IPS-11a (cell line): Measurements from ENCODE around the gene MTMR12.
"Not testable (repeated sequence)": the region's sequence is repeated elsewhere in the genome, so short reads cannot be mapped to it uniquely, and the experiment has no call there.

Experiments
- H3K4me3 ChIP-seq: one replicate; pipeline ENCODE4 v1.5.1; 2013; ENCODE audit warnings: low read depth, low read length, control low read depth

MTMR12 gene

DNA sequence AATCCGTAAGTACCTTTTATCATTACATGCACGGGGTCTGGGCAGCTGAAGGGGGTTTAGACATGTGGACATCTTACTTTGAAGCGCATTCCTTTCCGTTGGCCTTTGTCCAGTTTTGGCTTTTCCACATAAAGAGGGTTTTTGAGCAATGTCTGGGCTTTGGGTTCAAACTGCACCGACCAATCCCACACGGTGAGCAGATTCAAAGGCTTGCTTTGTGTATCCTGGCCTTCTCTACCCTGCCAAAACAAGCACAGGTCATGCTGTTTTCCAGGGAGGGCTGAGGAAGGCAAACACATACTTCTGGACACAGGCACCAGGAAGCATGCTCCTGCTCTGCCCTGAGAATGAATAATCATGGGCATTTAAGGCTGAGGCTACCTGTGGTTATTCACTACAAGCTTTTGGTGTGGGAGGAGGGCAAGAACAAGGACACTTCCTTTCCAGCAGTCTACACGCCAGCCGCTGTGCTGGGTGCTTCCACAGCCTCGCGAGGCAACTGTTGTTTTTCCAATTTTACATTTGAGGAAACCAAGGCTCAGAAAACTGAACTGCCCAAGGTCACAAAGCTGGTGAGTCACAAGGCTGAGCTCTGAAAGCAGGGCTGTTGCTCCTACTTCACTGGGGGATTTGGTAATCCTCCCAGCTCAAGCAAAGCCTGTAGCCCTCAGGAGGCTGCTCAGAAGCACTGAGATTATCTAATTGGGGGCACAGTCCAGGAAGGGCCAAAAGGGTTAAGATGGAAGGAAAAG is 78.9 kb downstream of the MTMR12 start:
- no peak overlapping the region for H3K4me3 ChIP-seq

GRCh38 chr5:32233220-32233695 is 79.5 kb downstream of the MTMR12 start:
- H3K4me3 ChIP-seq = no peak overlapping the region

- H3K4me3 ChIP-seq = no peak overlapping the region
These were observed 80.1 kb downstream of the MTMR12 start for GRCh38 chr5:32232441-32233219.

DNA sequence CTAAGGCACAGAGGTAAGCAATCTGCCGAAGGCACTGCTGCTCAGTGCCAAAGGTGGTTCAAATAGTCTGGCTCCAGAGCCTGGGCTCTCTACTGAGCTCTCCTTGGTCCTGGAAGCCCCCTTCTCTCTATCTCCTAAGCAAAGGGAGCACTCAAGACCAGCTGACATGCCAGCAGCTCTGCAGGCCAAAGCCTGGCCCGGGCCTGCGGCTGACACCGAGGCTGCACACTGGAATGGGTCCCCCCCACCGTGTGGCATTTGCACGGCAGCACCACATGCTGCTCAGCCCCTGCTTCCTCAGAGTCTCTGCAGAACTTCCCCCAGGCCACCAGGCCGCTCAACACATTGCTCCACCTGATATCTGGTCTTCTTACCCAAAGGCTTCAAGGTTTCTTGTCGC is 80.8 kb downstream of the MTMR12 start:
- H3K4me3 ChIP-seq = no peak overlapping the region

GRCh38 chr5:32231241-32231640 is 81.5 kb downstream of the MTMR12 start:
- no peak overlapping the region for H3K4me3 ChIP-seq

DNA sequence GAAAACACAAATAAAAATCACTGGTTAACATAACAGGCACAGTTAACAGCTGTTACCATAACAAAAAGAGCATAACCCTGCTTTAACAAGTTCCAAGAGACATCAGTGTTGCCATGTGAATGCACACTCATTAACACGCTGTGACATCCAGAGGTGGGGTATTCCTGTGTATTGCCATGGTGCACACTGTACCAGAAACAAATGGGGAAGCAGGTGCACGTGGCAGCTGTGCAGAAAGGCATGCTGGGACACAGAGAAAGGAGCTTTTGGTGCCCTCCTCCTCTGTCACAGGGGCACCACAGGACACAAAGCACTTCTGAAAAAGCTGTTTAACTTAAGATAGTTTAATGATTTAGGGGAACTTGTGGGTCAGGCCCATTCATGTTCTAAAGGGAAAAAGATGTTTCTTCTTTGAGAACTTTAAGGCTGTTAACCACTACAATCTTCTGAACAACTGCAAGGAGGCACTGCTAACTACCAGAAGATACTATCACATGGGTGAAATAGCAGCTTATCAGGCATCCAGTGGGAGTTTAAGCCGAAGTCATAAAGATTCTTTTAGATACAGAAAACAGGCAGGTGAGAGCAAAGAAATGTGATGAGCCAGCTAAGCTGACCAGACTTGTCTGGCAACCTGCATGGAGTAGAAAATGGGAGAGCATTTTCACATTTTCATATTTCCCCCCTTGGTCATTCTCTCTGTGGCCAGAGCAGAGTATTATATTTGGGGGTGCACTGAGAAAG is 82.2 kb downstream of the MTMR12 start:
- H3K4me3 ChIP-seq = no peak overlapping the region

DNA sequence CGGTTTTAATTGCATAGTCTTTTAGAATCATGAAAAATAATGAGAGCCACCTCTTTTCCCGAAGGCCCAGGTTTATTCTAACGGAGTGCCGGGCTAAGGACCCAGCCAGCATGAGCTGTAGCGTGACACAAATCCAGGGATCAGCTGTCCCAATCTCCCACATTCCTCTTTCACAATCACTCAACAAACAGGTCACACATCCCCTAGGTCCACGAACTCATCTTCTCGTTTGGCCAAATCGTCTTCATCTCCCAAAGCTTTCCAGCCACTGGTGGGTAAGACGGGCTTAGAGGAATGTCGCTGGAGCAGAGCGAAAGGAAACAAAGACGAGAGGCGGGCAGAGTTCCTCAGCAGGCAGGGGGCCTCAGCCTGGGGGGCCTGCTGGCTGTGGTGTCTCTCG is 83.2 kb downstream of the MTMR12 start:
- no peak overlapping the region for H3K4me3 ChIP-seq

DNA sequence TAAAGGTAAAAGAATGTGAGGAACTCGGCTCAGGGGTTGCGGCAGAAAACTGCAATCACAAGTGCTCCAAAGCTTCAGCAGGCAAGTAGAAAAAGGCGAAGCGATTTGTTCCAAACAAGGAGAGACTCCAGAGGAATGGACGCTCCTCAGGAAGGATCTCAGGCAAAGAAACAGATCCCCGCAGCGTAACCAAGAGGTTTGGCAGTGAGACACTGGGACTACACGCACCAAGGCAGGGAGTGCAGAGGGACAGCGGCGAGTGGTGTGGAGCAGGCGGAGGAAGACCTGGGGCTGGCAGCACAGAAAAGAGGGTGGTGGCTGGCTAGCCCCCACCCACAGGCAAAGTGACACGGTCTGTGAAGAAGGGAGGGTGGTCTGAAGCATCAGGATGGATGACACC is 83.9 kb downstream of the MTMR12 start:
- H3K4me3 ChIP-seq = no peak overlapping the region

GRCh38 chr5:32225445-32225844 is 87.3 kb downstream of the MTMR12 start:
- no peak overlapping the region for H3K4me3 ChIP-seq

GRCh38 chr5:32223972-32224609 is 88.6 kb downstream of the MTMR12 start:
- no peak overlapping the region for H3K4me3 ChIP-seq

GRCh38 chr5:32222723-32223470 is 89.8 kb downstream of the MTMR12 start:
- H3K4me3 ChIP-seq = no peak overlapping the region

DNA sequence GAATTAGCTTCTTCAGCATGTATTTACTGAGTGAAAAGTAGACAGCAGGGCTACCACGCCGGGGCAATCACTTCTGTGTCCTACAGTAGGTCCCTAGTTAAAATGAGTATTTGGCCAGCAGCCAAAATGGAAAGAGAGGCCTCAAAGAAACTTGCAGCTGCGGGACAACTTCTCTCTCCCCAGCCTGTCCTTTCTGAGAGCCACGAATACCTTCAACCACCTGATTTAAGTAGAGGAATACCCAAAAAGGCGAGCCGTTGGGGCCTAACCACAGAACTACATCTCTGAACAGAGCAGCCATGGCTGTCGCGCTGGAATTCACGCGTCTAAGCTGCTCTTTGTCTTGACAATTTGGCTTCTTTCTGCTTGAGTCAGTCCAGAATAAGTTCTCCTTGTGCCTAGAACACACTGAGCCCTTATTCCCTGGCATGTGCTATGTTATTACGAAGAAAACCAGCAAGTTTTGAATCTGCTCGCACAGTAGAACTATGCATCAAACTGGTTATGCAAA is 94.8 kb downstream of the MTMR12 start:
- no peak overlapping the region for H3K4me3 ChIP-seq

DNA sequence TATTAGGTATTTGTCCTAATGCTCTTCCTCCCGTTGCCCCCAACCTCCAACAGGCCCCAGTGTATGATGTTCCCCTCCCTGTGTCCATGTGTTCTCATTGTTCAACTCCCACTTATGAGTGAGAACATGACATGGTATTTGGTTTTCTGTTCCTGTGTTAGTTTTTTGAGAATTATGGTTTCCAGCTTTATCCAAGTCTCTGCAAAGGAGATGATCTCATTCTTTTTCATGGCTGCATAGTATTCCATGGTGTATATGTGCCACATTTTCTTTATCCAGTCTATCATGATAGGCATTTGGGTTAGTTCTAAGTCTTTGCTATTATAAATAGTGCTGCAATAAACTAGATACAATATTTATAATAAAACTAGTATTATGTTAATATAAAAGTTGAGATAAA is 98.4 kb downstream of the MTMR12 start:
- H3K4me3 ChIP-seq = not testable (repeated sequence)

- H3K4me3 ChIP-seq = no peak overlapping the region
These were observed 102.6 kb downstream of the MTMR12 start for GRCh38 chr5:32210151-32210550.

- H3K4me3 ChIP-seq = not testable (repeated sequence)
These were observed 103.9 kb downstream of the MTMR12 start for GRCh38 chr5:32208837-32209236.

DNA sequence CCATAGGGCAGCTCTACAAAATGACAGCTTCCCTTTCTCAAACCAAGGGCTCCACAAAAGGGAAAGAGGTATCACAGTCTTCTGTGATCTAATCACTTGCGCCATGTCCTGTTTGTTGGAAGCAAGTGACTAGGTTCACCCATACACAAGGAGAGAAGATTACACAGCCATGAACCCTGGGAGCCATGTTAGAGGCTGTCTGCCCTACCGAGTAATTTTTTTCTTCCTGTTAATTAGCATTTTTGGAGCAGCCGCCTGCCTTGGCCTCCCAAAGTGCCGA is 105.4 kb downstream of the MTMR12 start:
- H3K4me3 ChIP-seq = no peak overlapping the region

GRCh38 chr5:32206509-32207354 is 106.0 kb downstream of the MTMR12 start:
- H3K4me3 ChIP-seq = no peak overlapping the region

DNA sequence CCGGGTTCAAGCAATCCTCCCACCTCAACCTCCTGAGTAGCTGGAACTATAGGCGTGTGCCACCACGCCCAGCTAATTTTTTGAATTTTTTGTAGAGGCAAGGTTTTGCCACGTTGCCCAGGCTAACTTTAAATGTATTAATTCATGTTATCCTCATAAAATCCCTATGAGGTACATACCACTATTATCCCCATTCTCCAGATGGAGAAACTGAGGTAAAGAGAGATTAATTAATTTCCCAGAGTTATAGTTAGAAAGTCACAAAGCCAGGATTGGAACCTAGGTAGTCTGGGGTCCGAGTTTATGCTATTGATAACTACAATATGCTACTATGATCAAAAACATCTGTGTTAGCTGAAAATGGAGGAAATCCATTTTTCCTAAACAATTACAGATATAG is 106.7 kb downstream of the MTMR12 start:
- H3K4me3 ChIP-seq = no peak overlapping the region

DNA sequence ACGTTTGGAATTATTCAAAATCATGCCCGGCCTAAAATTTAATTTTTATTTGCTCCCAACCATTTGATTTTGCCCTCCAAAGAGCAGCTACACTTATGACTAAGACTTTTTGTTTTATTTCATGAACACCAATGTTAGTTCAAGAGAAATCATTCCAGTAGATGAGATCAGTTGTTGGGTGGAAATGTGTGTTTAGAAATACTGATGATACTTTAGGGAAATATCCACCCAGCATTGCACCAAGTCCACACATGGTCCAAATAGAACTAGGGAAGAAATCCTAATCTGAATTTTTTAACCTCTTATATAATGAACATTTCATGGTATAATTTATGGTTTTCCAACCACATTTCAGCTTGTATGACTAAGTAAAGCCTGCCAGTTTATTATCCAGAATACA is 110.3 kb downstream of the MTMR12 start:
- no peak overlapping the region for H3K4me3 ChIP-seq
